ENCODE results near the gene ZNF630.
"Not testable (repeated sequence)": the region's sequence is repeated elsewhere in the genome, so short reads cannot be mapped to it uniquely, and the experiment has no call there.

ZNF630 gene

DNA sequence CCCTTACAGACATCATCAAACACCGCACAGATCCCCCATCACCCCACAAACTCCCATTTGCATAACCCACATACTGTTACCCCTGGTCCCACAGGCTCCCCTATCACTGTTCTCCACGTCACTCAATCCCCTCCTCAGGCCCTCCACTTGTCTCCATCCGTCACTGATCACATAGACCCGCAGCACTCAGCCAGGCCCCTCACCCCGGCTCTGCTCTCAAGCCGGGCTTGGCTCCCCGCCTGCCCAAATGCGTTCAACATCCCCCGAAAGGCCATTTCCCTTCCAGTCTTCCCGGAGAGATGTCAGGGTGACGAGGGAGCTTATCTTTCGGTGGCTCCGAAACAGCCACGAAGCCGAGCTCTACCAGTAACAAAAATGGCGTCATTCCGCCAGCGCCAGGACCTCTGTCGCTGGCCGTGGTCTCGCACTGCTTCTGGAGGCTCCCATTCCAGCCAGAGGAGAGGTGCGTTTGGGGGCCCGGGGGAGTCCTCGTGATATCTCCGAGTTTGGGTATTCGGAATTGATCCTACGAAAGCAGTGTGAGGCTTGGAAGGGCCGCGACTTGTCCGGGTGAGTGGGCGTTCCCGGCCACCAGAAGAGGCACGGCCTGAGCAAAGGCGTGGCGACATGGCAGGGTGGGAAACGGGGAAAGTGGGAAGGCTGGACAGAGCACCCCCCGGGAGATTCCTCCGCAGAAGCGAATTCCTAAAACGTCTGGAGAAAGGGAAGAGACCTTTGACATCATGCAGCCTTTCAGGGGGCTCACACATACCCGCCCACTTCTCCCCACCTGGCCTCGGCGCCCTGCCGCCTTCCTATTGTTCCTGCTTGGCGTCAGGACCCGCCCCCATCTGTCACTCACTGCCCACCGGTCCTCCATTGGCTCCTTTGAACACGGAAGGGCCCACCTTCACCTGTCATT, at the start of gene ZNF630:
TSS of gene ZNF630 (minus strand) at position 577 of the 922 bp plus-strand sequence. CDS start 4,754 bp downstream, outside the sequence.
- H3K4me3 ChIP-seq (ENCODE audit: low read length): peak within 1 kb of the TSS; percentile 73; the same call in 1 of the 2 replicates

DNA sequence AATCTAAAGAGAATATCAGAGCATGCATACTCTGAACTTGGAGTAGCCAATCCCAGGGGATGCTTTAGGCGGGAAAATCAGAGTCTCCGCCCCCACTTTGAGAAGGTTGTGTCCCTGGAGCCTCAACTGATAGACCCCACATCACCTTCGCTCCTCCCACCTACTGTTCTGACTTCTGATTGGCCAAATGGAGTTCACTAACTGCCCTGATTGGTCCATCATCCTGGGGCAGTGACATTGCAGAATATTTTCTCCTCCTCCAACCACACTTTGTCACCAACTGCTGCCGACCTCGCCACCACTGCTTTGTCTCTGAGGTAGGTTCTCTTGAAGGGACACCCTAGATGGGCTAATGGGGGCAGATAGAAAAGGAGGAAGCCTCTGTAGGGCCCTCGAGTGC, 36.3 kb upstream of the ZNF630 start:
- no peak for TF ChIP-seq ZNF274 (IDR thresholded peaks at IDR 0.05; ENCODE audit: low read depth, low read length)
- H3K4me3 ChIP-seq (ENCODE audit: low read length): no peak overlapping the region

More for the DNA sequence above, at the start of gene ZNF630:
- no peak for TF ChIP-seq ZNF274 (IDR thresholded peaks at IDR 0.05; ENCODE audit: low read depth, low read length)

DNA sequence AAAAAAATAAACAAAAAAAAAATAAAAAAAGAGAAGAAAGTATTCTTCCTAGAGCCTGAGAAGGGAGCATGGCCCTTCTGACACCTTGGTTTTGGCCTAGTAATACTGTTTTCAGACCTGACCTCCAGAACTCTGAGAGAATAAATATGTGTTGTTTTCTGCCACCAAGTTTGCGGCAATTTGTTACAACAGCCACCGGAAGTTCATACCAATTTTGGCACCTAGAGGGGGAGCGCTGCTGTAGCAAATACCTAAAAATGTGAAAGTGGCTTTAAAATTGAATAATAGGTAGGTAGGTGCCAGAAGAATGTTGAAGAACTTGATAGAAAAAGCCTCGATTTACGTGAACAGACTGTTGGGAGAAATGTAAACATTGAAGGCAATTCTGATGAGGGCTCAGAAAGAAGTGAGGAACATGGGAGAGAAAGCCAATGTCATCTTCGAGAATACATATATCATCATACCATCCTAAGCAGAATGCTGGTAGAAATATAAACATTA, 31.5 kb upstream of the ZNF630 start:
- TF ChIP-seq ZNF274 (IDR thresholded peaks at IDR 0.05; ENCODE audit: low read depth, low read length): no peak
- H3K4me3 ChIP-seq (ENCODE audit: low read length): no peak overlapping the region

DNA sequence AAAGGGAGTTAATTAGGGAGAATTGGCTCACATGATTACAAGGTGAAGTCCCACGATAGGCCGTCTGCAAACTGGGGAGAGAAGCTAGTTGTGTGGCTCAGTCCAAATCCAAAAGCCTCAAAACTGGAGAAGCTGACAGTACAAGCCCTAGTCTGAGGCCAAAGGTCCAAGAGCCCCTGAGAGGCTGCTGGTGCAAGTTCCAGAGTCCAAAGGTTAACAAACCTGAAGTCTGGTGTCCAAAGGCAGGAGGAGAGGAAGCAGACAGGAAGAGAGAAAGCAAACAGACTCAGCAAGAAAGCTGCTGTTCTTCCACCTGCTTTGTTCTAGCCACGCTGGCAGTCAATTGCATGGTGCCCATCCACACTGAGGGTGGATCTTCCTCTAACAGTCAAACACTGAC, 30.0 kb upstream of the ZNF630 start:
- H3K4me3 ChIP-seq (ENCODE audit: low read length): no peak overlapping the region
- TF ChIP-seq ZNF274 (IDR thresholded peaks at IDR 0.05; ENCODE audit: low read depth, low read length): no peak

DNA sequence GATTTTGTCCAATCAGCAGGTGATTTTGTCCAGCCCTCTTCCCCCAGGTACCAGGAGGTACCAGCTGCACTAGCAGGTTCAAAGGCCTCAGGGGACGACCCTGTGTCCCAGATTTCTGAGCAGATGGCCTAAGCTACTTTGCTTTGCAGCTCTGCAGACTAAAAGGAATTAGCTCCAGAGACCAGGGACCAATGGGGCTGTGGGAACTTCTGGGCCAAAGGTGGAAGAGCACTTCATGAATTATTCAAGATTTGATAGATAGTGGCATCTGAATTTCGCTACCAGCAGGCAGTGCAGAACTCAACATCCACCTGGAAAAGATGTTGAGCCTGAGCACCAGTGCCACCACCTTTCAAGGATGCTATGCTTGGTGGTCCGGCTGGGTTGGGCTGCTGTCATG, 21.1 kb upstream of the ZNF630 start:
- not testable (repeated sequence) for H3K4me3 ChIP-seq (ENCODE audit: low read length)

DNA sequence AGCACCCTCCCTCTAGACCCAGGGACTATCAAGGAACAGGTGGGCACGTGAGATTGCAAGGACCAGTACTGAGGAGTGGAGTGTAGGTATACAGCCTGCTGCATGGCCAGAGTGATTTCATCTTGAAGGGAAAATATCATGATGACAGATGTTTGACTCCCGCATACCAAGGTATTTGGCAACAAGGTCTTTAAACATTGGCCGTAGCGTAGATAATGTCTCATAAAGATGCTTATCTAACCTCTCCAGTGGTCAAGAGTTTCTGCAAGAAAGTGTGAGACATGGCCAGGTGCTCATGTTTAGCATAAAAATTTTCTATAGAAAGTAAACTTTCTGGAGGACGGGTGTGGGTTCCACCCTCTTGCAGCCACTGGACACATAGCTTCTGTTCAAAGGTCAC, 18.7 kb upstream of the ZNF630 start:
- H3K4me3 ChIP-seq (ENCODE audit: low read length): no peak overlapping the region
- TF ChIP-seq ZNF274 (IDR thresholded peaks at IDR 0.05; ENCODE audit: low read depth, low read length): no peak

DNA sequence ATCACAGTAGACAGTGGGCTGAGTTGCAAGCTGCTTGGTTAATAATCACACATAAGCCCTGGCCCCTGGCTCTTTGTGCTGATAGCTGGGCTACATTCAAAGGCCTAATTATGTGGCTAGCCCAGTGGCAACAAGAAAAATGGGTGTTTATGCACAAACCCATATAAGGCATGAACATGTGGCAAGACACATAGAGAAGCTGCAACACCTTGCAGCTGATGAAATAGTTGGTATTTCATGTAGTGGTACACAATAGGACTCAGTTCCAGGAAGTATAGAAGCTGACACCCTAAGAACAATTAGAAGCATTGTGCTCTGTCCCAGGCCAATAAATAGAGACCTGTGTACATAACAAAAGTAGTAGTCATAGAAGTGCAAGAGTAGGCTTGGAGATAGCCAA, 14.6 kb upstream of the ZNF630 start:
- TF ChIP-seq ZNF274 (IDR thresholded peaks at IDR 0.05; ENCODE audit: low read depth, low read length): no peak
- H3K4me3 ChIP-seq (ENCODE audit: low read length): no peak overlapping the region

DNA sequence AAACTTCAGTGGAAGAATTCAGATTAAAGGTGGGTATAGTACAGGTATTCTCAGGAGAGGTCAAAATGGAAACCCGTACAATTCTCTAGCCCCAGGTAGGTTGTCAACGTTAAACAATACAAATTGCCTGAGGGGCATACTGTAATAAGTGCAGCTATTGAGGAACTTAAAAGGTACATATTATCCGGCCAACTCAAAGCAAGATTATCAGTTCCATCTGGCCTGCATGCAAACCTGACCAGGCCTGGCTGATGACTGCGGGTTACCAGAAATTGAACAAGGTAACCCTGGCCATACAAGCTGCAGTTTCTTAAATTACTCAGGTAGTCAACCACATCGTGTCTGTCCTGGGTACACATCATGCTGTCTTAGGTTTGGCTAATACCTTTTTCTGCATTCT, 12.3 kb upstream of the ZNF630 start:
- no peak for TF ChIP-seq ZNF274 (IDR thresholded peaks at IDR 0.05; ENCODE audit: low read depth, low read length)
- no peak overlapping the region for H3K4me3 ChIP-seq (ENCODE audit: low read length)

DNA sequence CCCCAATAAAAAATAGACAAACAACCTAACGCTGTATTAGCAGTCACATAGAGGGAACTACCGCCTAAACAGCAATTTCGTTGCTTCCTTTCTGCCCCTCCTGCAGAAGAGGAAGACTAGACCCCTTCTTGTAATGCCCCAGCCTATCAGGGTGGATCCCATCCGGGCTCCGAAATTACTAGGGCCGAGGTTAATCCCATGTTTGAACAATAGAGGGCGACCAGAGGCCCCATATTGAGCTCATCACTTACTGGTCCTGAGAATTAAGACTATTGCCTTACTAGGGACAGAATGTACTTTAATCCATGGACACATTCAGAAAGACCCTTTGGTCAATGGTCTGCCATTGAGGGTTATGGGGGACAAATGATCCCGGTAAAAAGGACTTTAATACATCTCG, 11.8 kb upstream of the ZNF630 start:
- H3K4me3 ChIP-seq (ENCODE audit: low read length): no peak overlapping the region
- TF ChIP-seq ZNF274 (IDR thresholded peaks at IDR 0.05; ENCODE audit: low read depth, low read length): no peak

DNA sequence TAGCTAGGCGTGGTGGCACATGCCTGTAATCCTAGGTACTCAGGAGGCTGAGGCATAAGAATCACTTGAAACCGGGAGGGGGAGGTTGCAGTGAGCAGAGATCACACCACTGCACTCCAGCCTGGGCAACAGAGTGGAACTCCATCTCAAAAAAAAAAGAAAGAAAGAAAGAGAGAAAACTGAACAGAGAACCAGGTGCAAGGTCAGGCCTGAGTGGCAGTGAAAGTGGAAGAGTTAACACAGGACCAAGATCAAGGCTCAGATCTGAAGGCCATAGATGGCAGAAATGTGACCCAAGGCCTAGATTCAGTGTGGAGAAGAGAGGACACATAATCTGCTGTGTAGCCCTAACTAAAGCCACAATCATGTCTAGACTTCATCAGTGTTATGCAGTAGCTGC, 4.9 kb upstream of the ZNF630 start:
- no peak for TF ChIP-seq ZNF274 (IDR thresholded peaks at IDR 0.05; ENCODE audit: low read depth, low read length)
- no peak overlapping the region for H3K4me3 ChIP-seq (ENCODE audit: low read length)

DNA sequence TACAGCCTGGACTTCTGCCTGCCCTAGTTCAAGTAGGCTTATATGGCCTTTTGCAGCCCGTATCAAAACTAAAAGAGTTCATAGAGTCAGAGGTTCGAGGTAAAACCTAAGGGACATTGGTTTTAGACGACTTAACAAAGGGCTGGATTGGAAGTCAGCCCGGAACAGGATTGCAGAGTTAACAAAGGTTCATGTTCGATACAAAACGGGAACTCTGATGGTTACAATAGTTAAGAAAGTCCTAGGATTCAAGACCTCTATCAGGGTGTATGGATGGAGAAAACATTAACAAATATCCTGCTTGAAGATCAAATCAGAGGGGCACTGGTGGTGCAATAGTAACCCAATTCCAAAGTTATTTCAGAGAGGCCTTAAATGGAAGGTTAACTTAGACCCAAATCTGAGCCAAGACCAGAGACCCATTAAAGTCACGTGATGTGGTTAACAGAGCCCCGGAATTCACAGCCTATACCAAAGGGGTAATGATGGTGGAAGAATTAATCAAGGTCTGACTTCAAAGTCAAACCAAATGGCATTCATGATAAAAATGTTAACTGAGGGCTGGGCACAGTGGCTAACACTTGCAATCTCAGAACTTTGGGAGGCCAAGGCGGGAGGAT, 656 bp upstream of the ZNF630 start:
- no peak for TF ChIP-seq ZNF274 (IDR thresholded peaks at IDR 0.05; ENCODE audit: low read depth, low read length)
- H3K4me3 ChIP-seq (ENCODE audit: low read length): peak overlapping the region; percentile 73; the same call in 1 of the 2 replicates

DNA sequence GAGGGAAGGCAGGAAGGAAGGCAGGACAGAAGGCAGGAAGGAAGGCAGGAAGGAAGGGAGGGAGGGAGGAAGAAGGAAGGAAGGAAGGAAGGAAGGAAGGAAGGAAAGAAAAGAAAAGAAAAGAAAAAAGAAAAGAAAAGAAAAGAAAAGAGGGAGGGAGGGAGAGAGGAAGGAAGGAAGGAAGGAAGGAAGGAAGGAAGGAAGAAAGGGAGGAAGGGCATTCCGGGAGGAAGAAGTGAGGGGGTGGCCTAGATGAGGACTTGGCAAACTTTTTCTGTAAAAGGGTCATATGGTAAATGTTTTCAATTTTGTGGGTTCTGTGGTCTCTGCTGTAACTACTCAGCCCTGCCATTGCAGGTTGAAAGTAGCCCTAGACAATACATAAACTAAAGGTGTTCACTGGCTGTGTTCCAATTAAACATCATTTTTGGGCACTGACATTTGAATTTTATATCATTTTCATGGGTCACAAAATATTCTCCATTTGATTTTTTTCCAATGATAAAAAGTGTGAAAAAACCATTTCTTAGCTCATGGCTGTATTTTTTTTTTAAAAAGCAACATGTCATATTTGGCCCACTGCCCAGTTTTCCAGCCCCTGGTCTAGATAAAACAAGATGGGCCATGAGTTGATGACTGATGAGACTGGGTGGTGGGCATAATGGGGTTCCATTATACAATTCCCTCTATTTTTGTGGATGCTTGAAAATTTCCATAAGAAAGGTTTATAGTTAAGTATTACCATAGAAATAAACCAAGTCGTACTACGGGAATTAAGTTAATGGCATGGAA, 3.1 kb downstream of the ZNF630 start:
- H3K4me3 ChIP-seq (ENCODE audit: low read length): no peak overlapping the region
- no peak for TF ChIP-seq ZNF274 (IDR thresholded peaks at IDR 0.05; ENCODE audit: low read depth, low read length)

DNA sequence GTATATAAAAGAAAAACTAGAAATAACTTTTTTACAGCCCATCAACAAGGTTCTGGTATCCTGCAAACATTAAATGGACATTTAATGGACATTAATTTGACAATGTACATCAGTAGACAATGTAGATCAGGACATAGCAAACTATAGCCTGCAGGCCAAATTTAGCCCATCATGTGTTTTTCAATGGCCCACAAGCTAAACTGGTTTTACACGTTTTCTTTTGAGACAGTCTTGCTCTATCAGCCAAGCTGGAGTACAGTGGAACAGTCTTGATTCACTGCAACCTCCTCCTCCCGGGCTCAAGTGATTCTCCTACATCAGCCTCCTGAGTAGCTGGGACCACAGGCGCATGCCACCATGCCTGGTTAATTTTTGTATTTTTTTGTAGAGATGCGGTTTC, 7.2 kb downstream of the ZNF630 start:
- no peak for TF ChIP-seq ZNF274 (IDR thresholded peaks at IDR 0.05; ENCODE audit: low read depth, low read length)
- no peak overlapping the region for H3K4me3 ChIP-seq (ENCODE audit: low read length)

DNA sequence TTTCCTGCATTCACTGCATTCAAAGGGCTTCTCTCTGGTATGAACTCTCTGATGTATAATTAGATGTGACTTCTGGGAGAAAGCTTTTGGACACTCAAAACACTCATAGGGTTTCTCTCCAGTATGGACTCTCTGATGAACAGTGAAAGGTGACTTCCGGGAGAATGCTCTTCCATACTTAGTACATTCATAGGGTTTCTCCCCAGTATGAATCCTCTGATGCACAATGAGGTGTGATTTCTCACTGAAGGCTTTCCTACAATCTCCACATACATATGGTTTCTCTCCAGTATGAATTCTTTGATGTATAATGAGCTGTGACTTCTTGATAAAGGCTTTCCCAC, 12.2 kb downstream of the ZNF630 start:
- no peak overlapping the region for H3K4me3 ChIP-seq (ENCODE audit: low read length)
- peak; percentile 81 for TF ChIP-seq ZNF274 (IDR thresholded peaks at IDR 0.05; ENCODE audit: low read depth, low read length)
